Fibroblast of villous mesenchyme (primary cell): ENCODE measurements around the gene TMTC2. TPM values are rescaled to one million over a fixed set of nuclear protein-coding genes. Genes with fewer than 3 reads are reported as not detected.

Experiments used
- DNase-seq: peaks from one replicate; pipeline ENCODE4 v3.0.0-alpha.2; 2010; ENCODE audit warnings: low read depth
- H3K4me3 ChIP-seq: 2 replicates; pipeline ENCODE4 v1.5.1; 2011; ENCODE audit warnings: low read depth, mild to moderate bottlenecking, low read length
- CTCF ChIP-seq: IDR thresholded peaks from 2 replicates; pipeline ENCODE4 v1.5.1; 2012; ENCODE audit warnings: low read depth, mild to moderate bottlenecking, low read length; ENCODE audit not compliant: insufficient read depth
- total RNA-seq: library from RNA; depleted of rRNA; stranded (reverse); fragments of >200 nt; gene quantifications from 2 replicates; pipeline ENCODE4 v1.2.3, GENCODE V29; 2012

TMTC2 gene
- total RNA-seq, 1 donor: 5.2 TPM

GRCh38 chr12:82663893-82664292 is 22.8 kb upstream of the TMTC2 start:
- TF ChIP-seq CTCF: no peak
- no peak overlapping the region for H3K4me3 ChIP-seq
- no peak for DNase-seq

GRCh38 chr12:82665142-82665923 is 21.4 kb upstream of the TMTC2 start:
- no peak for DNase-seq
- H3K4me3 ChIP-seq: no peak overlapping the region
- TF ChIP-seq CTCF: no peak

- no peak overlapping the region for H3K4me3 ChIP-seq
- no peak for TF ChIP-seq CTCF
Measured at GRCh38 chr12:82666830-82667229, 19.9 kb upstream of the TMTC2 start.

GRCh38 chr12:82671673-82672195 is 15.0 kb upstream of the TMTC2 start:
- no peak for DNase-seq

More at GRCh38 chr12:82666830-82667229, 19.9 kb upstream of the TMTC2 start:
- no peak for DNase-seq

GRCh38 chr12:82672811-82673495 is 13.8 kb upstream of the TMTC2 start:
- no peak for TF ChIP-seq CTCF
- no peak overlapping the region for H3K4me3 ChIP-seq
- DNase-seq: no peak

More at GRCh38 chr12:82671673-82672195, 15.0 kb upstream of the TMTC2 start:
- no peak overlapping the region for H3K4me3 ChIP-seq
- TF ChIP-seq CTCF: no peak

- TF ChIP-seq CTCF: no peak
- no peak overlapping the region for H3K4me3 ChIP-seq
- DNase-seq: no peak
Measured at GRCh38 chr12:82673698-82674097, 13.0 kb upstream of the TMTC2 start.
